ENCODE results near the gene RPS26. TPM values are rescaled to one million over a fixed set of nuclear protein-coding genes. Genes with fewer than 3 reads are reported as not detected.
A peak's percentile ranks its signal among the peaks of the same experiment; 100 is the strongest.

RPS26 gene
- total and polyA plus RNA-seq, 9 of the 15 experiments (the other 6 are each of a cell fraction or from before 2014, with no cell fraction given), result 70.2 to 1,589 (median 852) TPM

- TF ChIP-seq CEBPZ (IDR thresholded peaks at IDR 0.05; ENCODE audit: borderline replicate concordance, low read depth, low read length) (0 out of 2 replicates have a peak, but pooled peaks have one; percentile 15), ZFX (CRISPR knock-in tag; IDR thresholded peaks at IDR 0.05) (peak; percentile 70), HMGXB4 (CRISPR knock-in tag; IDR thresholded peaks at IDR 0.05) (0 out of 2 replicates have a peak, but pooled peaks have one; percentile 15), POLR2AphosphoS5 (IDR thresholded peaks at IDR 0.05; ENCODE audit: control insufficient read depth, insufficient read depth, low read depth, low read length) (peak; percentile 65), PBX2 (CRISPR knock-in tag; IDR thresholded peaks at IDR 0.05; ENCODE audit: low read depth) (peak; percentile 67; the same call in 1 of the 2 replicates), PBX2 (tag; conservative IDR thresholded peaks at IDR 0.05; ENCODE audit: low read depth) (peak; percentile 95), ZNF444 (CRISPR knock-in tag; IDR thresholded peaks at IDR 0.05) (0 out of 2 replicates have a peak, but pooled peaks have one; percentile 30), CEBPB (tag; IDR thresholded peaks at IDR 0.05) (peak; percentile 46; the same call in 1 of the 2 replicates), ZSCAN32 (CRISPR knock-in tag; IDR thresholded peaks at IDR 0.05) (0 out of 2 replicates have a peak, but pooled peaks have one; percentile 19), ERF (CRISPR knock-in tag; IDR thresholded peaks at IDR 0.05) (peak; percentile 48; the same call in 1 of the 2 replicates), THAP12 (CRISPR knock-in tag; IDR thresholded peaks at IDR 0.05) (peak; percentile 33; the same call in 1 of the 2 replicates), FOXA3 (CRISPR knock-in tag; conservative IDR thresholded peaks at IDR 0.05 in 1 of 2, IDR thresholded peaks at IDR 0.05 in 1 of 2) (peak in 1 of 2 experiments; percentile 49; a peak in 2 of 4 replicates), RNF2 (IDR thresholded peaks at IDR 0.05) (0 out of 2 replicates have a peak, but pooled peaks have one; percentile 21), NFXL1 (CRISPR knock-in tag; IDR thresholded peaks at IDR 0.05) (peak; percentile 67; the same call in 1 of the 2 replicates), ATF7 (IDR thresholded peaks at IDR 0.05) (peak; percentile 50; the same call in 1 of the 2 replicates), EP400 (IDR thresholded peaks at IDR 0.05) (0 out of 2 replicates have a peak, but pooled peaks have one; percentile 24)
Observed at GRCh38 chr12:55996715-55997534, 44.8 kb upstream of the RPS26 start, which contains the start of gene SUOX (continued).
